Pancreas (tissue), 10 donors: ENCODE measurements around the gene CYS1. TPM values are rescaled to one million over a fixed set of nuclear protein-coding genes. Genes with fewer than 3 reads are reported as not detected.

Experiments used
- ATAC-seq, 4 donors: fragments of 200-7000 bp; cut with Tn5 transposase; one replicate each; pipeline versions ENCODE4 v1.8.0 to v1.9.1; 2020; ENCODE audit warnings: mild to moderate bottlenecking in 4 of 4, moderate library complexity in 4 of 4
- DNase-seq, 6 donors: peaks; one replicate each; pipeline ENCODE4 v3.0.0-alpha.2; 2020
- FAIRE-seq: peaks from 2 replicates; lab custom pipeline; 2012; peaks lifted over from hg19 to GRCh38; lab: Jason Lieb, UNC
- H3K27ac ChIP-seq, 4 donors: fragments of 200-600 bp; sonication (generic); 1 replicate in 3 of 4; 2 replicates in 1 of 4; pipeline versions ENCODE4 v1.5.0 to v1.8.0; 2020
- H3K27me3 ChIP-seq, 4 donors: fragments of 200-600 bp; one replicate each; pipeline ENCODE4 v1.8.0; 2021
- H3K36me3 ChIP-seq, 3 donors: fragments of 200-600 bp; sonication (generic) in 1 of 3; one replicate each; pipeline versions ENCODE4 v1.5.0 to v1.8.0; 2020 to 2021
- H3K4me1 ChIP-seq, 3 donors: fragments of 200-600 bp; one replicate each; pipeline ENCODE4 v1.8.0; 2021
- H3K4me3 ChIP-seq, 4 donors: fragments of 200-600 bp; sonication (generic) in 2 of 4; one replicate each; pipeline versions ENCODE4 v1.5.0 to v1.8.0; 2020 to 2021
- H3K9me3 ChIP-seq, 4 donors: fragments of 200-600 bp; one replicate each; pipeline ENCODE4 v1.8.0; 2021
- WGBS, 2 donors: extraction: QIAGEN DNeasy Blood & Tissue Kit; methylation state at CpG; one replicate each; pipeline ENCODE4 v1.1.7; 2013; 5-methylcytosine and 5-hydroxymethylcytosine counted together
- intact Hi-C, 3 donors: fragments of 100-400 bp; cut with DNase I; formaldehyde crosslinking; loops; one replicate each; pipeline versions ENCODE4 v1.11.1 to v1.14.2; 2022
- polyA plus RNA-seq, 2 donors: library from polyadenylated mRNA; stranded (reverse); fragments of 200-250 nt; gene quantifications; one replicate each; pipeline ENCODE4 v1.2.3, GENCODE V29; 2013
- total RNA-seq, 6 donors: library from RNA; stranded (reverse); fragmentation: NEBNext Ultra II Directional in 4 of 6; extraction: Animal tissue kit (Norgen Biotek cat#: 25700) in 4 of 6; gene quantifications; one replicate each; pipeline versions ENCODE4 v1.2.1 to v1.2.4, GENCODE V29; 2021 to 2023
- TF ChIP-seq, protein P1 (sequence below), 4 donors: fragments of 200-600 bp; sonication (generic) in 3 of 4; IDR thresholded peaks; one replicate each; pipeline versions ENCODE4 v1.5.0 to v1.8.0; 2021; ENCODE audit warnings: antibody characterized with exemption in 4 of 4
- donor health status: healthy with polysubstance abuse.
- donor health status: DM: no; HTN: no; CAD: no; lungs with moderate emphysema.
- donor health status: DM: no; HTN: no; CAD: no.
- donor health status: control.
- donor health status: control.
- donor health status: Bipolar disorder and iron deficiency.
- donor health status: DM: yes; HTN: yes; CAD: no.
- donor health status: DM: no; HTN: no; CAD: no.
- donor health status: DM: no; HTN: no; CAD: no.
- donor health status: DM: yes; HTN: yes; CAD: no.

The CYS1 gene
- total and polyA plus RNA-seq, 8 donors, result 18.9 to 51.3 (median 21.7) TPM

GRCh38 chr2:10079266-10079869, 843 bp downstream of the CYS1 start:
- TF ChIP-seq, protein P1, sequence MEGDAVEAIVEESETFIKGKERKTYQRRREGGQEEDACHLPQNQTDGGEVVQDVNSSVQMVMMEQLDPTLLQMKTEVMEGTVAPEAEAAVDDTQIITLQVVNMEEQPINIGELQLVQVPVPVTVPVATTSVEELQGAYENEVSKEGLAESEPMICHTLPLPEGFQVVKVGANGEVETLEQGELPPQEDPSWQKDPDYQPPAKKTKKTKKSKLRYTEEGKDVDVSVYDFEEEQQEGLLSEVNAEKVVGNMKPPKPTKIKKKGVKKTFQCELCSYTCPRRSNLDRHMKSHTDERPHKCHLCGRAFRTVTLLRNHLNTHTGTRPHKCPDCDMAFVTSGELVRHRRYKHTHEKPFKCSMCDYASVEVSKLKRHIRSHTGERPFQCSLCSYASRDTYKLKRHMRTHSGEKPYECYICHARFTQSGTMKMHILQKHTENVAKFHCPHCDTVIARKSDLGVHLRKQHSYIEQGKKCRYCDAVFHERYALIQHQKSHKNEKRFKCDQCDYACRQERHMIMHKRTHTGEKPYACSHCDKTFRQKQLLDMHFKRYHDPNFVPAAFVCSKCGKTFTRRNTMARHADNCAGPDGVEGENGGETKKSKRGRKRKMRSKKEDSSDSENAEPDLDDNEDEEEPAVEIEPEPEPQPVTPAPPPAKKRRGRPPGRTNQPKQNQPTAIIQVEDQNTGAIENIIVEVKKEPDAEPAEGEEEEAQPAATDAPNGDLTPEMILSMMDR (IDR thresholded peaks at IDR 0.05), result no peak
- H3K4me1 ChIP-seq, result no peaks in the 10 kb centered on the region
- H3K36me3 ChIP-seq, result no peaks in the 10 kb centered on the region
- ATAC-seq, result peak; percentile 47 to 75 (median 70)
- H3K27ac ChIP-seq, result peak overlapping the region; percentile 61 to 78 (median 74)
- intact Hi-C loops, result no loop called here
- WGBS, 2 donors, result 1% methylated on average over 48 to 53 of the region's 53 CpGs
- H3K27me3 ChIP-seq, result no peaks in the 10 kb centered on the region
- no peaks in the 10 kb centered on the region for H3K9me3 ChIP-seq
- H3K4me3 ChIP-seq, result peak overlapping the region; percentile 40 to 64 (median 50)
- FAIRE-seq, result no peak
- DNase-seq, result peak in 3 of 6 donors; percentile 50 to 82 (median 77)

GRCh38 chr2:10078704-10079265, 1.4 kb downstream of the CYS1 start:
- TF ChIP-seq, protein P1 (IDR thresholded peaks at IDR 0.05), result no peak
- WGBS, 2 donors, result 27 to 29% methylated on average over 12 of the region's 12 CpGs
- no peak for FAIRE-seq
- Histone ChIP-seq H3K27me3 (no peaks in the 10 kb centered on the region), H3K9me3 (no peaks in the 10 kb centered on the region), H3K27ac (peak overlapping the region; percentile 61 to 78 (median 74)), H3K4me1 (no peaks in the 10 kb centered on the region), H3K4me3 (peak overlapping the region; percentile 40 to 64 (median 50)), H3K36me3 (no peaks in the 10 kb centered on the region)
- peak in 3 of 4 donors; percentile 14 to 36 (median 32) for ATAC-seq
- intact Hi-C loops, result no loop called here
- peak in 2 of 6 donors; percentile 43 to 62 for DNase-seq

GRCh38 chr2:10078001-10078400, 2.2 kb downstream of the CYS1 start:
- DNase-seq (peak in 1 of 6 donors; percentile 9), ATAC-seq (no peak), FAIRE-seq (no peak)
- Histone ChIP-seq H3K36me3 (no peaks in the 10 kb centered on the region), H3K4me1 (no peaks in the 10 kb centered on the region), H3K9me3 (no peaks in the 10 kb centered on the region), H3K27ac (no peak overlapping the region), H3K4me3 (peak overlapping the region in 2 of 4 donors; percentile 45 to 64), H3K27me3 (no peaks in the 10 kb centered on the region)
- intact Hi-C loops, result no loop called here
- 66% methylated on average over 7 of the region's 7 CpGs for WGBS, 2 donors
- TF ChIP-seq, protein P1 (IDR thresholded peaks at IDR 0.05), result no peak

DNA sequence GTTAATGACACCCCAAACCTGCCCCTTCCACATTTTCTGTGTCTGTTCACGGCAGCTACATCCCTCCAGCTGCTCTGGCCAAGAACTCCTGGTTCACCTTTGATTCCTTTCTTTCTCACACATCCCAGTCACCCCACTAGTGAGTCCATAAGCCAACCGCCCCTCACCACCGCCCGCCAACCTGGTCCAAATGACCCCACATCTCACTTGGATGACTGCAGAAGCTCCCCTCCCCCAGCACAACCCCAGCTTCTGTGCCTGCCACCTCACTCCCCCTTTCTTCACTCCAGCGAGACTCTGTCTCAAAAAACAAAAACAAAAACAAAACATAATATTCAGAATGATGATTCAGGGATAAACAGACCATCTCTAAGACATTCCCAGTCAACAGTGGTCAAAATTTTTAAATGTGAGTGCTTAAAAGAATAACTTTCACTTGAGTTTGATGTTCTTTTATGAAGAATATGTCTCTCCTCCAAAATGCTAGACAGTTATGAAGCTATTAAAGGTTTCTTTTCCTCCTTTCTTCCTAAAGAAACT, 3.2 kb downstream of the CYS1 start:
- TF ChIP-seq, protein P1 (IDR thresholded peaks at IDR 0.05), result no peak
- H3K27ac ChIP-seq, result no peak overlapping the region
- no peak overlapping the region for H3K4me3 ChIP-seq
- DNase-seq (peak in 1 of 6 donors; percentile 19), ATAC-seq (no peak), FAIRE-seq (no peak)
- WGBS, 2 donors, result 79 to 80% methylated on average over 5 of the region's 5 CpGs
- intact Hi-C loops, result no loop called here
- no peaks in the 10 kb centered on the region for H3K9me3 ChIP-seq
- H3K4me1 ChIP-seq, result no peaks in the 10 kb centered on the region
- no peaks in the 10 kb centered on the region for H3K36me3 ChIP-seq
- no peaks in the 10 kb centered on the region for H3K27me3 ChIP-seq

- Histone ChIP-seq H3K4me1 (no peaks in the 10 kb centered on the region), H3K27me3 (no peaks in the 10 kb centered on the region), H3K36me3 (no peaks in the 10 kb centered on the region), H3K9me3 (no peaks in the 10 kb centered on the region), H3K4me3 (no peak overlapping the region), H3K27ac (no peak overlapping the region)
- WGBS, 2 donors, result 73 to 76% methylated on average over 13 of the region's 13 CpGs
- intact Hi-C loops, result no loop called here
- TF ChIP-seq, protein P1 (IDR thresholded peaks at IDR 0.05), result no peak
- ATAC-seq, result no peak
- DNase-seq, result peak in 1 of 6 donors; percentile 33
- FAIRE-seq, result no peak
Measured at GRCh38 chr2:10076511-10076910, 3.7 kb downstream of the CYS1 start.
